ENCODE results near the gene BCAS4.

GRCh38 chr20:50821257-50821921, 26.5 kb downstream of the BCAS4 start:
- TF ChIP-seq CTCF (conservative IDR thresholded peaks at IDR 0.05 in 1 of 2, IDR thresholded peaks at IDR 0.05 in 1 of 2; ENCODE audit: low read depth in 1 of 2, low read length in 2 of 2) (no peak), EZH2 (IDR thresholded peaks at IDR 0.05; ENCODE audit: low read length, missing control alignments) (no peak)

All from fibroblast of lung (primary cell).